A549 (cell line): ENCODE measurements around the gene TMEM108.

Experiments
- CBX8 ChIP-seq: fragments of 200-600 bp; sonication (generic); IDR thresholded peaks from 2 replicates; pipeline ENCODE4 v1.6.1; 2016
- CTCF ChIP-seq: fragments of >200 bp; sonication (Bioruptor Twin); formaldehyde crosslinking; IDR thresholded peaks from 3 replicates; pipeline ENCODE4 v1.5.1; 2016
- EP300 ChIP-seq, 2 experiments: fragments of >200 bp; sonication (Bioruptor Twin); formaldehyde crosslinking; IDR thresholded peaks; 2 replicates in 1 of 2; 3 replicates in 1 of 2; pipeline ENCODE4 v1.6.1; 2016 to 2017
- JUN ChIP-seq, 2 experiments: fragments of >200 bp; sonication (Bioruptor Twin); formaldehyde crosslinking; IDR thresholded peaks; 2 replicates in 1 of 2; 3 replicates in 1 of 2; pipeline ENCODE4 v1.6.1; 2016 to 2017
- MAFK ChIP-seq: fragments of 450-650 bp; IDR thresholded peaks from 2 replicates; pipeline ENCODE4 v1.6.1; 2014; ENCODE audit not compliant: partially characterized antibody
- RAD21 ChIP-seq, 2 experiments: fragments of >200 bp in 1 of 2; sonication (Bioruptor Twin) in 1 of 2; formaldehyde crosslinking in 1 of 2; IDR thresholded peaks in 1 of 2; conservative IDR thresholded peaks in 1 of 2; 2 replicates in 1 of 2; 3 replicates in 1 of 2; pipeline ENCODE4 v1.6.1; 2012 to 2018; ENCODE audit warnings: inconsistent platforms in 1 of 2
- SMC3 ChIP-seq: fragments of >200 bp; sonication (Bioruptor Twin); formaldehyde crosslinking; IDR thresholded peaks from 3 replicates; pipeline ENCODE4 v1.6.1; 2018; ENCODE audit warnings: inconsistent platforms
- SREBF2 ChIP-seq: fragments of 450-650 bp; IDR thresholded peaks from 2 replicates; pipeline ENCODE4 v1.6.1; 2014; ENCODE audit warnings: mild to moderate bottlenecking, moderate library complexity
- TF ChIP-seq, protein P1 (sequence below): fragments of 250-450 bp; sonication (Bioruptor Pico); IDR thresholded peaks from 2 replicates; pipeline ENCODE4 v1.5.0; 2021; ENCODE audit warnings: mild to moderate bottlenecking, moderate library complexity, borderline replicate concordance
- TF ChIP-seq, protein P2 (sequence below): fragments of 450-650 bp; IDR thresholded peaks from 2 replicates; pipeline ENCODE4 v1.6.1; 2014; ENCODE audit warnings: antibody characterized with exemption

GRCh38 chr3:133113526-133113925, 75.3 kb downstream of the TMEM108 start:
- TF ChIP-seq CTCF (no peak), JUN (IDR thresholded peaks at IDR 0.05) (no peak), SMC3 (no peak), RAD21 (conservative IDR thresholded peaks at IDR 0.05 in 1 of 2, IDR thresholded peaks at IDR 0.05 in 1 of 2) (no peak), SREBF2 (no peak), EP300 (IDR thresholded peaks at IDR 0.05) (no peak), MAFK (no peak), CBX8 (no peak)
- TF ChIP-seq, protein P1, sequence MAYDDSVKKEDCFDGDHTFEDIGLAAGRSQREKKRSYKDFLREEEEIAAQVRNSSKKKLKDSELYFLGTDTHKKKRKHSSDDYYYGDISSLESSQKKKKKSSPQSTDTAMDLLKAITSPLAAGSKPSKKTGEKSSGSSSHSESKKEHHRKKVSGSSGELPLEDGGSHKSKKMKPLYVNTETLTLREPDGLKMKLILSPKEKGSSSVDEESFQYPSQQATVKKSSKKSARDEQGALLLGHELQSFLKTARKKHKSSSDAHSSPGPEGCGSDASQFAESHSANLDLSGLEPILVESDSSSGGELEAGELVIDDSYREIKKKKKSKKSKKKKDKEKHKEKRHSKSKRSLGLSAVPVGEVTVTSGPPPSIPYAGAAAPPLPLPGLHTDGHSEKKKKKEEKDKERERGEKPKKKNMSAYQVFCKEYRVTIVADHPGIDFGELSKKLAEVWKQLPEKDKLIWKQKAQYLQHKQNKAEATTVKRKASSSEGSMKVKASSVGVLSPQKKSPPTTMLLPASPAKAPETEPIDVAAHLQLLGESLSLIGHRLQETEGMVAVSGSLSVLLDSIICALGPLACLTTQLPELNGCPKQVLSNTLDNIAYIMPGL (CRISPR knock-in tag) = no peak
- TF ChIP-seq, protein P2, sequence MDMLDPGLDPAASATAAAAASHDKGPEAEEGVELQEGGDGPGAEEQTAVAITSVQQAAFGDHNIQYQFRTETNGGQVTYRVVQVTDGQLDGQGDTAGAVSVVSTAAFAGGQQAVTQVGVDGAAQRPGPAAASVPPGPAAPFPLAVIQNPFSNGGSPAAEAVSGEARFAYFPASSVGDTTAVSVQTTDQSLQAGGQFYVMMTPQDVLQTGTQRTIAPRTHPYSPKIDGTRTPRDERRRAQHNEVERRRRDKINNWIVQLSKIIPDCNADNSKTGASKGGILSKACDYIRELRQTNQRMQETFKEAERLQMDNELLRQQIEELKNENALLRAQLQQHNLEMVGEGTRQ = no peak
